CD8-positive, alpha-beta memory T cell (primary cell): ENCODE data around the gene SORCS2. TPM values are rescaled to one million over a fixed set of nuclear protein-coding genes. Genes with fewer than 3 reads are reported as not detected.

Experiments used
- CTCF ChIA-PET: fragments of 350-600 bp; sonication (Branson Sonifier 250); formaldehyde crosslinking; loops from one replicate; lab custom pipeline; 2021; ENCODE audit warnings: antibody characterized with exemption; lab: Charles Lee
- POLR2A ChIA-PET: fragments of 350-600 bp; sonication (Branson Sonifier 250); formaldehyde crosslinking; loops from one replicate; lab custom pipeline; 2021; ENCODE audit warnings: antibody characterized with exemption; lab: Charles Lee
- DNase-seq, 5 donors: peaks; one replicate each; pipeline versions ENCODE4 v3.0.0 to v3.0.0-alpha.2; 2020 to 2022; ENCODE audit warnings: mixed read lengths in 1 of 5
- H3K27ac ChIP-seq: one replicate; pipeline ENCODE4 v1.7.0; 2013; ENCODE audit warnings: low read depth, mild to moderate bottlenecking, low read length, moderate library complexity
- H3K27me3 ChIP-seq: 2 replicates; pipeline ENCODE4 v1.7.0; 2013; ENCODE audit warnings: low read length, mild to moderate bottlenecking; ENCODE audit not compliant: insufficient read depth, poor library complexity, severe bottlenecking
- H3K36me3 ChIP-seq: 2 replicates; pipeline ENCODE4 v1.7.0; 2013; ENCODE audit warnings: mild to moderate bottlenecking, low read length, moderate library complexity; ENCODE audit not compliant: insufficient read depth
- H3K4me1 ChIP-seq: 2 replicates; pipeline ENCODE4 v1.7.0; 2013; ENCODE audit warnings: mild to moderate bottlenecking, low read length, moderate library complexity; ENCODE audit not compliant: insufficient read depth
- H3K4me3 ChIP-seq: 2 replicates; pipeline ENCODE4 v1.7.0; 2013; ENCODE audit warnings: mild to moderate bottlenecking, low read length
- H3K9me3 ChIP-seq: 2 replicates; pipeline ENCODE4 v1.7.0; 2013; ENCODE audit warnings: mild to moderate bottlenecking, low read length
- H3K27ac Mint-ChIP-seq, 8 donors: one replicate each; pipeline ENCODE4 v1.8.0; 2020 to 2021; ENCODE audit warnings: mixed read lengths in 8 of 8, mild to moderate bottlenecking in 6 of 8, inconsistent platforms in 3 of 8, moderate library complexity in 3 of 8
- H3K27me3 Mint-ChIP-seq, 2 donors: one replicate each; pipeline ENCODE4 v1.8.0; 2020 to 2021; ENCODE audit warnings: mixed read lengths in 2 of 2, mild to moderate bottlenecking in 1 of 2, moderate library complexity in 1 of 2
- H3K36me3 Mint-ChIP-seq, 3 donors: one replicate each; pipeline ENCODE4 v1.8.0; 2020 to 2021; ENCODE audit warnings: mixed read lengths in 3 of 3, inconsistent platforms in 1 of 3, mild to moderate bottlenecking in 1 of 3
- H3K4me1 Mint-ChIP-seq, 3 donors: one replicate each; pipeline ENCODE4 v1.8.0; 2020 to 2021; ENCODE audit warnings: mixed read lengths in 3 of 3, inconsistent platforms in 1 of 3, mild to moderate bottlenecking in 1 of 3
- H3K4me3 Mint-ChIP-seq, 7 donors: one replicate each; pipeline ENCODE4 v1.8.0; 2020 to 2021; ENCODE audit warnings: mixed read lengths in 7 of 7, mild to moderate bottlenecking in 6 of 7, moderate library complexity in 4 of 7, inconsistent platforms in 2 of 7
- H3K9me3 Mint-ChIP-seq, 5 donors: one replicate each; pipeline ENCODE4 v1.8.0; 2020 to 2022; ENCODE audit warnings: mixed read lengths in 5 of 5, mild to moderate bottlenecking in 3 of 5, moderate library complexity in 2 of 5, inconsistent platforms in 1 of 5
- polyA plus RNA-seq: library from polyadenylated mRNA; unstranded; fragments of 300-500 nt; fragmentation: Illumina TruSeq; gene quantifications from one replicate; pipeline ENCODE4 v1.2.3, GENCODE V29; 2021
- total RNA-seq, 2 experiments: library from RNA; stranded (reverse); gene quantifications; one replicate each; pipeline ENCODE4 v1.2.3, GENCODE V29; 2021

The SORCS2 gene
- total and polyA plus RNA-seq, 3 experiments from 2014 or later, result not detected

- no peaks in the 10 kb centered on the region for H3K9me3 ChIP-seq
- H3K27ac ChIP-seq, result no peak overlapping the region
- H3K27me3 ChIP-seq, result no peaks in the 10 kb centered on the region
- Mint-ChIP-seq H3K27ac (no peak overlapping the region), H3K9me3 (no peaks in the 10 kb centered on the region), H3K4me1 (no peaks in the 10 kb centered on the region), H3K4me3 (no peak overlapping the region), H3K36me3 (no peaks in the 10 kb centered on the region), H3K27me3 (peaks cover 1 to 4% of the 10 kb centered on the region in 2 donors)
- POLR2A ChIA-PET, result no interaction called here
- DNase-seq, result no peak
- no peaks in the 10 kb centered on the region for H3K4me1 ChIP-seq
- no peaks in the 10 kb centered on the region for H3K36me3 ChIP-seq
- no peak overlapping the region for H3K4me3 ChIP-seq
- CTCF ChIA-PET, result no interaction called here
Measured at GRCh38 chr4:7387925-7388324, 195.6 kb downstream of the SORCS2 start.

GRCh38 chr4:7388627-7389026 lies 196.3 kb downstream of the SORCS2 start:
- H3K4me1 Mint-ChIP-seq, result no peaks in the 10 kb centered on the region
- ChIA-PET CTCF (no interaction called here), POLR2A (no interaction called here)
- no peaks in the 10 kb centered on the region for H3K36me3 ChIP-seq
- H3K4me1 ChIP-seq, result no peaks in the 10 kb centered on the region
- no peak overlapping the region for H3K27ac Mint-ChIP-seq
- no peaks in the 10 kb centered on the region for H3K9me3 Mint-ChIP-seq
- no peak overlapping the region for H3K4me3 ChIP-seq
- H3K27ac ChIP-seq, result no peak overlapping the region
- H3K9me3 ChIP-seq, result no peaks in the 10 kb centered on the region
- peaks cover 1 to 7% of the 10 kb centered on the region in 2 donors for H3K27me3 Mint-ChIP-seq
- no peaks in the 10 kb centered on the region for H3K27me3 ChIP-seq
- H3K36me3 Mint-ChIP-seq, result no peaks in the 10 kb centered on the region
- no peak for DNase-seq
- no peak overlapping the region for H3K4me3 Mint-ChIP-seq

GRCh38 chr4:7389101-7389701 lies 196.9 kb downstream of the SORCS2 start:
- Mint-ChIP-seq H3K4me1 (no peaks in the 10 kb centered on the region), H3K9me3 (no peaks in the 10 kb centered on the region), H3K27me3 (peaks cover 1 to 9% of the 10 kb centered on the region in 2 donors), H3K36me3 (no peaks in the 10 kb centered on the region), H3K4me3 (no peak overlapping the region), H3K27ac (no peak overlapping the region)
- no peaks in the 10 kb centered on the region for H3K4me1 ChIP-seq
- H3K9me3 ChIP-seq, result no peaks in the 10 kb centered on the region
- ChIA-PET CTCF (no interaction called here), POLR2A (no interaction called here)
- DNase-seq, result no peak
- H3K4me3 ChIP-seq, result no peak overlapping the region
- no peaks in the 10 kb centered on the region for H3K36me3 ChIP-seq
- no peak overlapping the region for H3K27ac ChIP-seq
- H3K27me3 ChIP-seq, result no peaks in the 10 kb centered on the region

- Histone ChIP-seq H3K4me3 (no peak overlapping the region), H3K9me3 (no peaks in the 10 kb centered on the region), H3K4me1 (no peaks in the 10 kb centered on the region), H3K27ac (no peak overlapping the region), H3K27me3 (no peaks in the 10 kb centered on the region), H3K36me3 (no peaks in the 10 kb centered on the region)
- ChIA-PET POLR2A (no interaction called here), CTCF (no interaction called here)
- no peak overlapping the region for H3K4me3 Mint-ChIP-seq
- H3K27me3 Mint-ChIP-seq, result peaks cover 4 to 9% of the 10 kb centered on the region in 2 donors
- no peaks in the 10 kb centered on the region for H3K9me3 Mint-ChIP-seq
- H3K27ac Mint-ChIP-seq, result no peak overlapping the region
- no peak for DNase-seq
- no peaks in the 10 kb centered on the region for H3K36me3 Mint-ChIP-seq
- no peaks in the 10 kb centered on the region for H3K4me1 Mint-ChIP-seq
Measured at GRCh38 chr4:7389719-7390118, 197.4 kb downstream of the SORCS2 start.

GRCh38 chr4:7390336-7390735 lies 198.0 kb downstream of the SORCS2 start:
- Mint-ChIP-seq H3K9me3 (no peaks in the 10 kb centered on the region), H3K36me3 (no peaks in the 10 kb centered on the region), H3K4me1 (no peaks in the 10 kb centered on the region), H3K4me3 (no peak overlapping the region), H3K27ac (no peak overlapping the region), H3K27me3 (peaks cover 4 to 9% of the 10 kb centered on the region in 2 donors)
- ChIA-PET POLR2A (no interaction called here), CTCF (no interaction called here)
- Histone ChIP-seq H3K27ac (no peak overlapping the region), H3K9me3 (no peaks in the 10 kb centered on the region), H3K36me3 (no peaks in the 10 kb centered on the region), H3K4me3 (no peak overlapping the region), H3K4me1 (no peaks in the 10 kb centered on the region), H3K27me3 (no peaks in the 10 kb centered on the region)
- DNase-seq, result no peak

- Mint-ChIP-seq H3K27me3 (peaks cover 4 to 9% of the 10 kb centered on the region in 2 donors), H3K36me3 (no peaks in the 10 kb centered on the region), H3K9me3 (no peaks in the 10 kb centered on the region), H3K4me3 (peak overlapping the region in 1 of 7 donors; percentile 68), H3K27ac (no peak overlapping the region), H3K4me1 (no peaks in the 10 kb centered on the region)
- ChIA-PET CTCF (no interaction called here), POLR2A (no interaction called here)
- Histone ChIP-seq H3K36me3 (no peaks in the 10 kb centered on the region), H3K4me1 (no peaks in the 10 kb centered on the region), H3K4me3 (no peak overlapping the region), H3K27me3 (no peaks in the 10 kb centered on the region), H3K9me3 (no peaks in the 10 kb centered on the region), H3K27ac (no peak overlapping the region)
- no peak for DNase-seq
Measured at GRCh38 chr4:7390906-7391636, 198.7 kb downstream of the SORCS2 start.

- Histone ChIP-seq H3K4me1 (no peaks in the 10 kb centered on the region), H3K27ac (no peak overlapping the region), H3K4me3 (no peak overlapping the region), H3K36me3 (no peaks in the 10 kb centered on the region), H3K9me3 (no peaks in the 10 kb centered on the region), H3K27me3 (no peaks in the 10 kb centered on the region)
- no peak for DNase-seq
- H3K27ac Mint-ChIP-seq, result no peak overlapping the region
- no peaks in the 10 kb centered on the region for H3K4me1 Mint-ChIP-seq
- CTCF ChIA-PET, result no interaction called here
- no peaks in the 10 kb centered on the region for H3K9me3 Mint-ChIP-seq
- H3K27me3 Mint-ChIP-seq, result peaks cover 4 to 9% of the 10 kb centered on the region in 2 donors
- no peak overlapping the region for H3K4me3 Mint-ChIP-seq
- POLR2A ChIA-PET, result no interaction called here
- no peaks in the 10 kb centered on the region for H3K36me3 Mint-ChIP-seq
Measured at GRCh38 chr4:7391637-7392437, 199.5 kb downstream of the SORCS2 start.
